Stimulated activated CD4-positive, alpha-beta T cell treated with anti-CD3 and anti-CD28 coated beads, Interleukin-12 subunit alpha, Interleukin-12 subunit beta, amount 100 ng/mL, for 4 hours (primary cell): ENCODE data around the gene PHEX.
"Not testable (repeated sequence)": the region's sequence is repeated elsewhere in the genome, so short reads cannot be mapped to it uniquely, and the experiment has no call there.

ENCODE experiments used
- DNase-seq: peaks from one replicate; pipeline ENCODE4 v3.0.0-alpha.2; 2020

The PHEX gene

DNA sequence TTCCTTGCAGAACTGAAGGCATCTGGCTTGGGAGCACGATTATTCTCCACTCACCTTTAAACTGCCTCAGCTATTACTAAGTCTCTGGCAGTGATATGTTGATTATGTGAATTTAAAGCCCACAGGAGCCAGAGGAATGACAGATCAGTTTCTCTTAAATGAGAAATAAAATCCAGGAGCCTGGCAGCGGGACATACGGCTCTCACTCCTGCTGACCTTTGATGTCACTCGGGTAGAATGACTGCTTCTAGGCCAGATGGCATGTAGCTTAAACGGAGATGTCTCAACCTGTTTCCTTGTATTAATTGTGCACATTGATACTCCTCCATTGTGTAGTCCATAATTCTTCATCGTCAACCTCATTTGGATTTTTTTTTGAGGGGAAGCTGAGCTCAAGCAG, 236.6 kb downstream of the PHEX start:
- DNase-seq = no peak

DNA sequence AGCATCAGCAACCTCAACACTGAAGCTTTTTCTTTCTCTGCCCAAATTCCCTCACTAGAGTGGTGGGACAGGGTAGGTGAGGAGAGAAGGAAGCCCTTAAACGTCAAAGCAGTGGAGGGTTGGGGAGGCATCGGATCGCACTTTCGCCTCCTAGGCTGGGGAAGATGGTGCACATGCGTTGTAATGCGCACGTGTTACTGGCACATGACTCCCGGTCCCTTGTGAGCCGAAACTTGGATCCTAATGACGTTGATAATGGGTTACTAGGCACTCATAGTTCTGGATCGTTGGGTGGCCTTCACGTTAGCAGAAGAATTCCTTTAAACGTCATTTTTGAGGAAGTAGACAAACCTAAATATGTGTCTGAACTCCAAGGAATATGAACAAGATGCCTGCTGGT, 240.5 kb downstream of the PHEX start, which contains the start of gene CBLL2:
TSS of gene CBLL2 (plus strand) at position 301 of the 400 bp plus-strand sequence. CDS start at position 380, 79 bp downstream.
- DNase-seq = no peak

DNA sequence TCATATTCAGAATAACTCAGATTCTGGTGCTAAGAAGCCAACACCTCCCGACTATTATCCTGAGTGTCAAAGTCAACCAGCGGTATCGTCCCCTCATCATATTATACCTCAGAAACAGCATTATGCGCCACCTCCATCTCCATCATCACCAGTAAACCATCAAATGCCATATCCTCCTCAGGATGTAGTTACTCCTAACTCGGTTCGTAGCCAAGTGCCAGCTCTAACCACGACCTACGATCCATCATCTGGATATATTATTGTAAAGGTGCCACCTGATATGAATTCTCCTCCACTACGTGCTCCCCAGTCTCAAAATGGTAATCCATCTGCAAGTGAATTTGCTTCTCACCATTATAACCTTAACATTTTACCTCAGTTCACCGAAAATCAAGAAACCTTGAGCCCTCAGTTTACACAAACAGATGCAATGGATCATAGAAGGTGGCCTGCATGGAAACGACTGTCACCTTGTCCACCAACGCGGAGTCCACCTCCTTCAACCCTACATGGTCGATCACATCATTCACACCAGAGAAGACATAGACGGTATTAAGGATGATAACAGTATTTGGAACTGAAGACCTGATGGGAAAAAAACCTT, 241.7 kb downstream of the PHEX start:
- DNase-seq = no peak

DNA sequence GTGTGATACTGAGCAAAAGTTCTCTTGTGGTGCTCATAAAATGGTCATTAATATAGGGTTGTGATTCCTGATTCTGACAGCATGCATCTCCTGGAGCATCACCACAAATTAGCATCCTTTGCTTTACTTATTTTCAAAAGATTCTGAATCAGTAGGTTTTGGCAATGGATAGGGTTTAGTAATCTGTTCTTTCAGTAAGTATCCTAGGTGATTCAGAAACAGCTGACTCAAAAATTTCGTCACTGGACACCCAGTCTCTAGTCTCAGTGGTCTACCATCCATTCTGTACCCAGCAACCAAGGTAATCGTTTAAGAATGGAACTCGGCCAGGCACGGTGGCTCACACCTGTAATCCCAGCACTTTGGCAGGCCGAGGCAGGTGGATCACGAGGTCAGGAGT, 244.7 kb downstream of the PHEX start:
- no peak for DNase-seq

DNA sequence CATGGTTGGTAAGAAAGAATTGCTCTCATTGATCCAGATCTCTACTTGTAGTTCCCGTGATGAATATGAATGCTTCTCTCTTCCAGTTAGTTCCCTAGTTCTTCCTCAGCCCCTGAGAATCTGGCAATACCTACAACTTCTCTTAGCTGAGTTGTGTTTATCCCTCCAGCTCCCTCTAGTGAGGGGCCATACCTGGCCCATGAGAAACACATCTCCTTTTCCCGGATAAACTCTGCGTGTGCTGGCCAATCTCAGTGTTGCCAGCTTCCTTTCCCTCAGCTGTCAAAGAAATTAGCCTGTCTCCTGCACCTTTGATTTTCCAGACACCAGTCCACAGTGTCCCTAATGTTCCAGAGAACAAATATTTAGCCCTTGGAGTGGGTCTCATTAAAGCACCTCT, 246.2 kb downstream of the PHEX start:
- no peak for DNase-seq

DNA sequence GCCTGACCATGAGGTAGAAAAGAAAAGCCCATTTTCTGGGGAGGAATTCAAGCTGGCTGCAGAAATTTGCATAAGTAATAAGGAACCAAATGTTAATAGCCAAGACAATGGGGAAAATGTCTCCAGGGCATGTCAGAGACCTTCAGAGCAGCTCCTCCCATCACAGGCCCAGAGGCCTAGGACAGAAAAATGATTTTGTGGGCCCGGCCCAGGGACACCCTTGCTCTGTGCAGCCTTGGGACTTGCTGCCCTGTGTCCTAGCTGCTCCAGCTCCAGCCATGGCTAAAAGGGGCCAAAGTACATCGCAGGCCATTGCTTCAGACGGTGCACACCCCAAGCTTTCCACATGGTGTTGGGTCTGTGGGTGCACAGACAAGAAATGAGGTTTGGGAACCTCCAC, 257.1 kb downstream of the PHEX start:
- DNase-seq = not testable (repeated sequence)

DNA sequence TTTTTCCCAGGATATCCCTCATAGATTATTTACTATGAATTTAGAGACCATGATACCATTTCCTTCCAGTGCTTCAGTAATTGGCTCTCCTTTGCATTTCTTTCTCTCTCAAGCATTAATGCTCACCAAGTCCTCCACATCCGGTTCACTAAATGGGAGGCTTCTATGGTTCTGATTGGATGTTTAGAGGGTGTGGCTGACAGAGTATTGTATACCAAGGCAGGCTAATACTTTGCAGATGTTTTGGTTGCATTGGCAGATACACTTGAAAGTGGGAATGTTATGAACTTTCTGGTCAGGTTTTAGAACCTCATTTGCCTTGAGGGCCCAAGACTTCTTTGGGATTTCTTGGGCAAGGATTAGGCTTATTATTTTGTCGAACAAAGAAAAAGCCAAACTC, 264.7 kb downstream of the PHEX start:
- no peak for DNase-seq

DNA sequence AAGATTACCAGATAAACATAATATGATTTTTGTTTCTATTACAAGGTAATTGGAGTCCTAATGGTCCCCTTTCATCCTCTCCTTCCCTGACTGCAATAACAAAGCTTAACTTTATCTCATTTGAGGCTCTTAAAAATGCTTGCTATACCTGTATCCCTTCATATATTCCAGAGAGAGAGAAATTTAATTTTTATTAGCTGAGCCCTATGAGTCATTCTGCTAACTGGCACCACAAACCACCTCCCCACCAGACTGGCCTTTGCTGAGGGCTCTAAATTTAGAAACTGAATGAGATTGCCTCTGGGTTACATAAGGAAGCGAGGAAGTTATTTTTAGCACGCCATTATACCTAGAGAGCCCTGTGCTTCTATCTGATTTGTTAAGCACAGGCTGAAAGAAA, 268.0 kb downstream of the PHEX start:
- DNase-seq = no peak
